GM19193 (cell line): ENCODE measurements around the gene LRMDA.
A peak's percentile ranks its signal among the peaks of the same experiment; 100 is the strongest.

Source experiments
- POLR2A ChIP-seq: IDR thresholded peaks from 4 replicates; pipeline ENCODE4 v1.6.1; 2011; ENCODE audit not compliant: insufficient read depth, insufficient read length; ENCODE audit errors: extremely low read depth

LRMDA gene

DNA sequence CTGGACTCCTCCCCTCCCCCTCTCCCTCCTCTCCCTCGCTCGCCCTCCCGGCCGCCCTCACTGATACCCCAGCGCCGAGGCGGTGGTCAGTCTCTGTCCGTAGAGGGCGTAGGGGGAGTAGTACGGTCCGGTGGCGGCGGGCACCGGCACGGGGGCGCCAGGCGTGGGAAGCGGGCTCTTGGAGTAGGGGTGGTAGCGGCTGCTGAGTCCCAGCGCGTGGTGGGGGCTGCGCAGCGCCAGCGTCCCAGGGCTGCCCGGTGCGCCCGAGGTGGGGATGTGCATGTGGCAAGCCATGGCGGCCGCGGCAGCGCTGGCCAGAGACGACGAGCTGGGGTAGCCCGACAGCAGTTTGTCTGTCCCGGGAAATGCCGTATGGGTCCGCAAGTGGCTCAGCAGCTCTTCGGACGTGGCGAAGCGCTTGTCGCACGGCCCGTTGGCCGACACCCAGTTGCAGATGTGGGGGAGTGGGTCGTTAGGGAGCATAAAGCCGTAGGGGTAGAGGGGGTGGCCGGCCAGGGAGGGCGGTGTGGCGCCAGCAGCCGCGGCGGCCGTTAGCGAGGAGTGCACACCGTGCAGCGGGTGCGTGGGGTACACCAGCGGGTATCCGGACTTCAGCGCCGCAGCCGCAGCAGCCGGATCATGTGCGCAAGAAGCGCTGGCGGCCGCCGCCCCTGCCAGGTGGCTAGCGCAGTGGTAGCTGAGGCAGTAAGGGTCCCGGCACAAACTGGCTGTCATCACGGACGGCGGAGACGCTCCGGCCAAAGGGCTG lies 32.5 kb upstream of the LRMDA start:
- TF ChIP-seq POLR2A: no peak

DNA sequence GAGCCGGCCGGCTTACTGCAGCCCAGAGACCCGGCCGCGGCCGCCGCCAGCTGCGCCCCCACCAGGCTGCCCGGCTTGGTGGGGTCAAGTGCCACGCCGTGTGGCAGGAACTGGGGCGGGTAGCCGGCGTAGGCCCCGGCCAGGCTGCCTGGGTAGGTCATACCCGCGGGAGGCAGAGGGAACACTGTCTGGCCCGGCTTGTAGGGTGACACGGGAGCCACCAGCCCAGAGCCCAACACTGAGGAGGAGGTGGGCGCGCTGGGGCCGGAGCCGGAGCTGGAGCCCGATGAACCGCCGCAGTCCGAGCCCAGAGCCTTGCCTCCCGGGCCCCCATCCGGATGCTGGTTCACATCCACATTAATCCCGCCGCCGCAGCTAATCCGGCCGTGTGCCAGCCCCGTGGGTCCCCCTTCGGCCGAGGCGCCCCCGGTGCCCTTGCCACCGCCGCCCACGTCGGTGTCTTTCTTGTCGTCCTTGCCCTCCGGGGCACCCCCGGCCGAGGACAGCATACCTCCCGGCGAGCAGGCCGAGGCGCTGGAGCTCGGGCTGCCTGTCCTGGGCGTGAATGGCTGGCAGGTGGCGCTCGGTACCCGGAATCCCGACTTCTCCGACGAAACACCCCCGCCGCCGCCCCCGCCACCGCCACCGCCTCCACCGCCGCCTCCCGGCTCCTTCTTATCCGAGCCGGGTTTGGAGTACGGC lies 31.8 kb upstream of the LRMDA start:
- no peak for TF ChIP-seq POLR2A

DNA sequence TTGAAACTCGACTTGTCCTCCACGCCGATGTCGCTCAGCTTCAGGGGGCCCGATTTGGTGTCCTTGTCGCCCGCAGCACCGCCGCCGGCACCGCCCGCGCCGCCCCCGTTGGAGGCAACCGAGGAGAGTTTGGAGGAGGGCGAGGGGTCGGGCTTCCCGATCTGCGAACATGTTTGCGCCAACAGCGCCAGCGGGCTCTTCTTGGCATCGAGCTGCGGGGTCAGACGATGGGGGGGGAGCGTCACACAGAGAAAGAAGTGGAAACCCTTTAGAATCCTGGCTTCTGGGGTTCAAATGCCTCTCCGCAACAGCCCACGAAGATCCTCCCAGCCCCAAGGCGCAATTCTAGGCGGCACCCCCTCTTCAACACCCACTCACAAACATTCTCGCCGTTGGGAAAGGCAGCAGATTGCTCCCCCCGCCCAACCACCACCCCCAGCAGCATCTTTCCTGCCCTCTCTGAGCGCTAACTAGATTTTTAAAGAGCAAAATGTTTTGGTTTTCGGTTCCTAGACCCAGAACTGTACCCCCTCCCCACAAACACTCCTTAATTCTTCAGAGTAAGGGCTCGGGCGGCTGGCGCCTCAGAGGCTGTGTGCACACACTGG lies 31.2 kb upstream of the LRMDA start:
- TF ChIP-seq POLR2A: no peak

DNA sequence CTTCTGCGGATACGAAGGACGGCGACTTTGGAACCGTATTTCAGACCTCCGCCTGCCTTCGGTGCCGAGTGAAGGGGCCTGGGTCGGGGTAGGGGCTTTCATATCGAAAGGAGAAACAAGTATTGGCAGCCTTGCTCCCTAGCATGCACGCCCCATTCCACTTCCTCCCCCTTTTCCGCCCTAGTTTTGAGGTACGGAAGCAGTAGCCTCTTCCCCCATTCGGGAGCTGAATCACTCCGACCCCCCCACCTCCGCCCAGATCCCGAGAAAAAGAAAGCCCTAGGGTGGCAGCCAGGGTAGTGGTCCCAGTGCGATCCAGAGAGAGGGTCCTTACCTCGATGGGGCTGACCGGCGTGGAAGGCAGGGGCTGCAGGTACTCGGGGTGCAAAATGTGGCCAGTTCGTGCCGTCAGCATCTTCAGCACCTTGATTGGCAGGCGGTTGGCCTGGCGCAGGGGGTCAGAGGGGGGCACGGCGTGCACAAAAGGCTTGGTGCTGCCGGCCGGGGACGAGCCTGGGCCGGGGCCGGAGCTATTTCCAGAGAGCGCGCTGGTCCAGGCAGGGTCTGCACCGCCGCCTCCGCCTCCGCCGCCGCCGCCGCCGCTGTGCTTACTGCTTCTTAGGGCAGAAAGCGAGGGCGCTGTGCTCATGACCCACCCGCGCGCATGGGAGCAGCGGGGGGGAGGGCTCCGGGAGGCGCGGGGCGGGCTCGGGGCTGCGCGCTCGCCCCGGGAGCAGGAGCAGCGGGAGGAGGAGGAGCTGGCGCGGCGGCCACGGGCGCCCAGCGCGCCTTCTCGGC lies 30.5 kb upstream of the LRMDA start:
- TF ChIP-seq POLR2A: no peak

DNA sequence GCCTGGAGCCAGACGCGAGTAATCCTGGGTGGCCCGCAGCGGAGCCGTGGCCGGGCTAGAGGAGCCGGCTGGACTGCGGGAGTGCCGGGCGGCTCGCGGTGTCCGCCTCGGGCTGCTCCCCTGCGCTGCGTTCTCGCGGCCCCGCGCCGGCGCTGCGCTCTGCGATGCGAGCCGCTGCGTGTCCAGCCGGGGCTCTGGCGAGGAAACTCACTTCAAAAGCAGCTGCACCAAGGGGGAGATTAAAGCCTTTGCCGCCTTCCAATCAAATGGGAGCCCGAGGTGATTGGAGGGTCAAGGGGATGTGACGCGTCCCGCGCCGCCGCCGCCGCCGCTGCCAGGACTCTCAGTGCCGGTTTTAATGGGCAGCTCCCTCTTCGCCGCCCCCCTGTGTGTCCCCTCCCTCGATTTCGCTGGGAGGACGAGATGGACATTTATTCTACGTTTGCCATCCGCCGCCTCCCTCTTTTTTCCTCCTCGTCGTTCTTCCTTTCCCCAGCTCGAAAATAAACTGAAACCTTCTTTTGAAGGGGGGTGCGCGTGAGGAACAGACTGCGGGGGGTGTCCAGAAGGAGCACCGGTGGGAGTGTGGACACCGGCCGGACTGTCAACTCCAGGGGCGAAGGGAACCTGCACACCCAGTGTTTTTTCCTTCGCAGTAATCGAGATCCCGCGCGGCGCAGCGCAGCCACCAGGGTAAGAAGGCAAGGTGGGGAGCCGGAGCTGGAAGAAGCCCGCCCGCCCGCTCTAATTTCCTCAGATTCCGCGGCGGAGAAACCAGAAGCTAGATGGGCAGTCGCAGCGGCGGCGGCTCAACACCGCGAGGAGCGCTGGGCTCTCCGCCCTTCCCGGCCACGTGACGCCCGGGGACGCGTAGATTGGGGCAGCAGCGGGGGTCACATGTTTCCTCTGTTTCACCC lies 29.6 kb upstream of the LRMDA start, which contains the start of gene ZNF503:
TSS of gene ZNF503 (minus strand) at position 196 of the 917 bp plus-strand sequence. CDS start 345 bp downstream, outside the sequence.
- peak; percentile 89 for TF ChIP-seq POLR2A

DNA sequence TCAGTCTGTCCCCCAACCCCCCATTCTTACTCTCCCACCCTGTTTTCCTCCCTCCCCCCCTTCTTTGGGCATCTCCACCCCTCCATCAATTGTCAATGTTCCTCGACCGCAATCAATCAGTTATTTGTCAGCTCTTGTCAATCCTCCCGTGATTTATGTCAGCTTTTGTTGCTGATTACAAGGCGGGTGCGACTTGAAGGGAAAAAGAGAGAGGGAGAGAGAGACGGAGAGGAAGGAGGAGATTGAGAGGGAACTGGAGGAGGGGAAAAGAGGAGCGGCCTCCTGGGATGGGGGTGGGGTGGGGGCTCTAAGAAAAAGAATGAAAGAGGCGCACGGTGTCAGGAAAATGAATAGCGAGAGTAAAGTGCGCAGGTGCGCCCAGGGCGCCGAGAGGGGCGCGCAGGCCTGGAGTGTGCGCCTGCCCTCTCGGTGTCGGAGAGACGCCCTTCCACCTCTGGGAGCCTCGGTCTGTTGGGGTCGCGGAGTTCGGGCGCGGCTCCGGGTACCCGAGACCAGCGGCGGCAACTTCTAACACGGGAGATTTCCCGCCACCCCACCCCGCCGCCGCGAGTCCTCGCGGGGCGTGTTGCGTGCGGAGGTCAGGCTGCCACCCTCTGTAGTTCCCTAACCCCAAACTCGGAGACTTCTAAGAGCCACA lies 28.8 kb upstream of the LRMDA start:
- TF ChIP-seq POLR2A: peak; percentile 11

DNA sequence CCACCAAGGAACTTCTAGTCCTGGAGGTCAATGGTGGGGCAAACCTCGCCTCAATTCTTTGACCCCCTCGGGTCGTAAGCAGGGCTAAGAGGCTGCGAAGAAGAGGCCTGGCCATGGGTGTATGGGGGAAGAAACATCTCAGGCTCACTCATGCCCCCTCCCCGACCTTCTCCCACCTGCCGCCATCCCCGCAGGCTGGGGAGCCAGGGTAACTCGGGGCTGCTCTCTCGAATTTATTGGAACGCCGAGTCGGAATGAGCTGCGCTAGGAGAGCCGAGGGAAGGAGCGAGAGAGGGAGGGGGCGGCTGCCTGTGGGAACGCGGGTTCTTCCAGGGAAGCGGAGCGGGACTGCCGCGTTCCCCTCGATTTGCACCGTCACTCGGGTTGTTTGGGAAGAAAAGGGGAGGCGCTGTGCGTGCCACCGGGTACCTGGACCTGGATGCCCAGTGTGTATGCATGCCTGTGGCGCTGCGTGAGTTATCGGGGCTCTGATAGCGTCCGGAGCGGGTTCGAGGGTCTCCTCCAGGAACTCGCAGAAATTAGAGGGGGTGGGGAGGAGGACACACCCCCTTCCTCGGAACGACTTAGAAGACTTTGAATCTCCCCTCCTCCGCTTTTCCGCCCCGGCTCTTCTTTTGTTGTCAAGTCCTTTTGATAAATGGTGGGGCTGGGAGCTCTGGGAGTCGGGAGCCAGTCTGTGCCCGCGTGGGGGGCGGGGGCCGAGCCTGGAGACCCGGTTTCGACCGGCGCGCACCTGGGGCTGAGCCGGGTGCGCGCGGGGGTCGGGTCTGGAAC lies 28.1 kb upstream of the LRMDA start:
- no peak for TF ChIP-seq POLR2A

DNA sequence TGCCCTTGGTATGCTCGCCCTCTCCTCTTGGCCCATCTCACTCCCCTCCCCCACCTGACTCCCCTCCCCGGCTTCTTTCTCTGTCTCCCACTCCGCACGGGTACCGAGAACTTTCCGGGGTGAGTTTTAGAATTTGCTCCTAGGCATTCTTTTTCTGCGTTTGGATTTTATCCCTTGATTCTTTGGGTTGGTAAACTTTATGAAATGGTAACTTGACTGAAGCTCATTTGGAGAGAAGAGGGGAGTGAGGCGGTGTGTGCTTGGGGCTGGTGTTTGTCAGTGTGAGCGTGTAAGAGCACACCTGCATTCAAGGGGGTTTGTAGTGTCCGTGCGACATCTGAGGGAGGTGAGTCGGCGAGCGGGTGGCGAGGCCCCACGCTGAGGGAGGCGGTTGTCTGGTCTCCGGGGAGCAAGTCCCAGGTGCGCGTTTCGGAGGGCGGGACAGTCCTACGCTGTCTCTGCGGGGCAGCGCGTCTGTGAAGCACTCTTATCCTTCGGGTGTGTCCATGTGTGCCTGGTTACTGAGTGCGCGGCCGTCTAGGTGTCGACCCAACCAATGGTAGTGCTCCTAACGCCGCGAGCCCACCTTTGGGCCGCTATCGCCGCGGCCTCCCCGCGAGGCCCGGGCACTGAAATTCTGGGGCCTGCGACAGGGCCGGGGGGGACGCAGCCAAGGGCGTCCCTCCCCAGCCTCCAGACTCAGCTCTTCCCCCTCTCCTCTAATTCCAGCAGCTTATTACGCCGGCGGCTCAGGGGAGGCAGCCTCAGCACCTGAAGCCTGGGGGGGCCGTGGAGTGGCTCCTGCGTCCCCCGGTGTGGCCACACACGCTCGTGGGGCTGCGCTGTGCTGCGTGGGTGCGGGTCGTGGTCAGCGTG lies 27.2 kb upstream of the LRMDA start:
- TF ChIP-seq POLR2A: peak; percentile 40

DNA sequence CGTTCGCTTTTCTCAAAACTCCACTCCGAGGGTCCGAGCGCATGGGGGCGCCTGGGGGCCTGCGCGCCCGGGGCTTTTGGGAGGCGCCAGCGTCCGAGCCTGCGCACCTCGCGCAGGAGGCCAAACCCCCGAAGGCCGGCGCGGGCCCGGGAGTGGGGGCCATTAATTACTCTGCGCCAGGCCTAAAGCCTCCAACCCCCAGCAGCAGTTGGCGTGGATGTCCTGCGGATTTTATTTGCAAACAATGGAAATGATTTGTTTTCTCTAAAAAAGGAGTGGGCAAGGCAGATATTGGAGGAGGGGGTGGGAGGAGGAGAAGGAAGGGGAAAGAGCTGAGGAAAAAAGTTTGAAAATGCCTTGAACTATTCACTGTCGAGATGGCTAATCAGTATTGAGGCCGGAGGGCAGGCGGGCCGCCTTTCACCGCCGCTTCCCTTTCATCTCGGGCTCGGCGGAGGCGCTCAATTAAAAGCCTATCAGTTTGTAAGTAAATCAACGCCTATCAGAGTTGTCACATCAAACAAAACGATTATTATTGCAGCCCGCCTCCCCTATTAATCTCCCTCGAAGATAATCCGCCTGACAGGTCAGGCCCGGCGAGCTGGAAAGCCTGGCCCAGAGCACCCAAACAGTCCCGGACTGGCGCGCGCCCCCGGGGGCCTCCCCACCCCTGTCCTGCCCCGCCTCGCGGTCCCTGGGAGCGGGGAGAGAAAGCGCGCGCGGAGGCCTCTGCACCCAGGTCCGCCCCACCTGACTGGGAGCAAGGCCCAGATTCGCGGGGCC lies 26.4 kb upstream of the LRMDA start:
- no peak for TF ChIP-seq POLR2A

DNA sequence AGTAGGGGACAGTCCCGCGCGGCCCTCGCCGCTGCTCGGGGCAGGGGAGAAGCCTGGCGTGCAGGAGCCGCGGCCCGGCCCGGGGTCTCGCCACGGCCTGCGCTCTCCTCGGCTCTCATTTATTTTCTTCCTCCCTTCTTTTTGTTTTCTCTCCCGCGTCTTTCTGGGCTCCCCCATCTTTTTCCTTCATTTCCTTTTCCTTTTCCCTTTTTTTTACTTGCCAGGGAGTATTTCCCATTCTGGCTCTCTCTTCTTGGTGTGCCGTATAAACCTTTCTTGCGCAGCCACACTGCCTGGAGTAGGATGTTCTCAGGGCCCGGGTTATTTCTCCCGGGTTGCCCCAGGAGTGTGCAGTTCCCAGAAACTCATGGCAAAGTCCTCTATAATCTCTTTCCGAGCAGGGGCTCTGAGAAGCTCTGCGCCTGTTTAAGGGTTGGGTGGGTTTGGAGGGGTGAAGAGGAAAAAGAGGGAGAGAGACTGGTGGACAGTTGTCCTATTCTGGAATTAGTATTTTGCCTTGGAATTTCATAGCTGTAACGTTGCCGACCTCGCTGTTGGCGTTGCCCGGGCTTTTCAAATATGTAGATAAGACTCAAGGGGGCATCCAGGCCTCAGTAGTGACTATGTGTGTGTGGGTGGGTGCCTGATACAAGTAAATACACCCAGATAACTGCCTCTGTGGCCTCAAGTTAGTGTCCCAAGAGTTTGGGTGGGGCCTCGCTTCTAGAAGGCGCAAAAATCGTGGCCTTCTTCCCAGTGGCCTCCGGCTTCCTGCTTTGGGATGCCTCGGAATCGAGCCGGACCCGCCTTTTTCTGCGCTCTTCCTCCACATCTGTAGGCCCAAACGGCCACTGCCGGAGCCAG lies 25.6 kb upstream of the LRMDA start:
- TF ChIP-seq POLR2A: no peak

DNA sequence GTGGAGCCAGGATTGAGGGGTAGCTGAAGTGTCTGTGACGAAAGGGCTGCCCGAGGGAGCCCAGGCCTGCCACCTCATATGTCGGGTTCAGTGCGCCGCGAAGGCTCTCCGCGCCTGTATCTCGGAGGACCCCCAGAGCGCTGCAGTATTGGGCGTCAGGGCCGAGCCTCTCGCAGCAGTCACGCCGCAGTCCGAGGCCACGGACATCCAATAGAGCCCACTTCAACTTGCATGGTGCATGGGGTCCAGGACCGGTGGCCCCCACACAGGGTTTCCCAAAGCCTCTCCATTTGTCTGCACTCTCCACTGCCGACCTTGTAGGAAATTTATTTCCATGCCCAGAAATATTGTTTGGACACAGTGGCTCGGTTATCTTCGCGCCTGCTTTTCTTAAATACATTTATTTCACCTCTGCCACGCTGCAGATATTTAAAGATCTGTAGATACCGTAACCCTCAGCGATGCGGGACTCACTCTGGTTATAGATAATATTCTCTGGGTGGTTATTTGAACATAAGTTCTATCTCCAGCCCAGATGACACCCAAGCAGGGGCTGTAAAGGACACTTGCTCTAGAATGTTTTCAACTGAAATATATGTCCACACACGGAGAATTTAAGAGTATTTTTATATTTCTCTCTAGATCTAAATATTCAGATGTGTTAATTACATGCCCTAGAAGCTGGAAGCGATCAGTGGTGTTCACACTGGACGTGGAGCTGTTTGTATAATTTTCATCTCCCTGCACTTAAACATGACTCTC lies 24.8 kb upstream of the LRMDA start:
- TF ChIP-seq POLR2A: no peak
